Uterus (tissue), 4 donors: Measurements from ENCODE around the gene QDPR. TPM values are rescaled to one million over a fixed set of nuclear protein-coding genes. Genes with fewer than 3 reads are reported as not detected.
A peak's percentile ranks its signal among the peaks of the same experiment; 100 is the strongest.

Experiments used
- DNase-seq, 2 donors: peaks; one replicate each; pipeline ENCODE4 v3.0.0-alpha.2; 2019 to 2020
- H3K27ac ChIP-seq, 2 donors: fragments of 200-600 bp; sonication (generic); 1 replicate in 1 of 2; 2 replicates in 1 of 2; pipeline ENCODE4 v1.5.1; 2016 to 2018
- H3K27me3 ChIP-seq, 2 donors: fragments of 200-600 bp; sonication (generic); one replicate each; pipeline ENCODE4 v1.5.1; 2018 to 2019; ENCODE audit warnings: control low read depth in 1 of 2
- H3K36me3 ChIP-seq, 2 donors: fragments of 200-600 bp; sonication (generic); one replicate each; pipeline ENCODE4 v1.5.1; 2019; ENCODE audit warnings: control low read depth in 1 of 2
- H3K4me1 ChIP-seq, 2 donors: fragments of 200-600 bp; sonication (generic); one replicate each; pipeline ENCODE4 v1.5.1; 2018 to 2019; ENCODE audit warnings: control low read depth in 1 of 2
- H3K4me3 ChIP-seq, 2 donors: fragments of 200-600 bp; sonication (generic); 1 replicate in 1 of 2; 2 replicates in 1 of 2; pipeline ENCODE4 v1.5.1; 2018 to 2019; ENCODE audit warnings: mild to moderate bottlenecking in 1 of 2
- H3K9me3 ChIP-seq, 2 donors: fragments of 200-600 bp; sonication (generic); one replicate each; pipeline ENCODE4 v1.5.1; 2019; ENCODE audit warnings: control low read depth in 1 of 2
- CTCF ChIP-seq, 4 experiments: fragments of 200-600 bp in 2 of 4; fragments of 450-650 bp in 2 of 4; sonication (generic) in 2 of 4; IDR thresholded peaks; one replicate each; pipeline ENCODE4 v1.5.1; 2016 to 2019; ENCODE audit warnings: antibody characterized with exemption in 4 of 4, mild to moderate bottlenecking in 2 of 4, moderate library complexity in 1 of 4
- POLR2A ChIP-seq, 2 donors: fragments of 450-650 bp; IDR thresholded peaks; one replicate each; pipeline ENCODE4 v1.6.1; 2016; ENCODE audit warnings: antibody characterized with exemption in 2 of 2, mild to moderate bottlenecking in 1 of 2, moderate library complexity in 1 of 2
- intact Hi-C: fragments of 100-400 bp; cut with DNase I; formaldehyde crosslinking; loops from one replicate; pipeline ENCODE4 v1.15.1; 2023; ENCODE audit warnings: low total_unique reads
- total RNA-seq, 4 donors: library from RNA; depleted of rRNA in 3 of 4; stranded (reverse); fragments of >200 nt in 3 of 4; gene quantifications; one replicate each; pipeline versions ENCODE4 v1.1.0 to v1.2.4, GENCODE V29; 2014 to 2023
- donor health status: DM: yes; HTN: yes; CAD: no.

The QDPR gene
- total RNA-seq, 4 donors from 2014 or later = 2.3 to 48.5 (median 16.5) TPM

DNA sequence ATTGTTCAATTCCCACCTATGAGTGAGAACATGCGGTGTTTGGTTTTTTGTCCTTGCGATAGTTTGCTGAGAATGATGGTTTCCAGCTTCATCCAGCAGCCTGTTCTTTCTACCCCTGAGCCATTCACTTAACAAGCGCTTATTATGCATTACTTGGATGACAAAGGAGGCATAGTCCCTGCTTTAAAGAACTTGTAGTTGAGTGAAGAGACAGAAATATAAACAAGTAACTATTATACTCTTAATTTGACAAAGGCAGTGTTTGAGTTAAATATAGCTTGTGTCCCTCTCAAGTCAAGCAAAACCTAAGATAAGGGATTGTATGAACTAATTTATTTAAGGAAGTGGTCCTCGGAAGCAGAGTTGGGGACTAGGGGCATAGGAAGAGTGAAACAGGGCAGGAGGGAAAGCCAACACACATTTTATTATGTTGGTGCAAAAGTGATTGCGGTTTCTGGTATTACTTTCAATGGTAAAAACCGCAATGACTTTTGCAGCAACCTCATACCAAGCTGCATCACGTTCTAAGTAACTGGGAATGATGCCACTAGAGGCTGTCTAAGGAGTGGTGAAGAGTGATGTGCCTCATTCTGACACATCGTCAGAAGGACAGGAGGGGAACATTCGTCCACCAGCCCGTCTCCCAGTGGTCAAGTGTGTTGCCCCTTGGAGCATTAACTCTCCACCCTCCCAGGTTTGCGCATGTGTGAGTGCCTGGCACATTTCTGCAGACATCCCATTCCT lies 41.8 kb downstream of the QDPR start:
- no peak for DNase-seq
- no peak for TF ChIP-seq POLR2A (IDR thresholded peaks at IDR 0.05)
- TF ChIP-seq CTCF (IDR thresholded peaks at IDR 0.05) = no peak
- intact Hi-C loops = loop anchor here (10.0 kb wide), 1 partner anchor 115 kb away; no protein-coding TSS in a partner anchor

GRCh38 chr4:17468619-17469221 lies 43.2 kb downstream of the QDPR start:
- intact Hi-C loops = loop anchor here (10.0 kb wide), 1 partner anchor 114 kb away; no protein-coding TSS in a partner anchor
- TF ChIP-seq CTCF (IDR thresholded peaks at IDR 0.05) (peak in 3 of 4 experiments; percentile 31 to 66 (median 61)), POLR2A (IDR thresholded peaks at IDR 0.05) (no peak)
- DNase-seq = peak in 1 of 2 donors; percentile 47
- H3K36me3 ChIP-seq = no peaks in the 10 kb centered on the region
- no peaks in the 10 kb centered on the region for H3K27me3 ChIP-seq
- H3K4me1 ChIP-seq = no peaks in the 10 kb centered on the region
- H3K9me3 ChIP-seq = no peaks in the 10 kb centered on the region
- H3K27ac ChIP-seq = no peak overlapping the region
- H3K4me3 ChIP-seq = no peak overlapping the region

More for the DNA sequence above, 41.8 kb downstream of the QDPR start:
- Histone ChIP-seq H3K36me3 (no peaks in the 10 kb centered on the region), H3K4me3 (no peak overlapping the region), H3K27me3 (no peaks in the 10 kb centered on the region), H3K9me3 (no peaks in the 10 kb centered on the region), H3K27ac (no peak overlapping the region), H3K4me1 (no peaks in the 10 kb centered on the region)

- Histone ChIP-seq H3K9me3 (no peaks in the 10 kb centered on the region), H3K36me3 (no peaks in the 10 kb centered on the region), H3K4me1 (no peaks in the 10 kb centered on the region), H3K4me3 (no peak overlapping the region), H3K27me3 (no peaks in the 10 kb centered on the region), H3K27ac (no peak overlapping the region)
- no peak for DNase-seq
- TF ChIP-seq CTCF (IDR thresholded peaks at IDR 0.05) = no peak
- no peak for TF ChIP-seq POLR2A (IDR thresholded peaks at IDR 0.05)
- intact Hi-C loops = loop anchor here (10.0 kb wide), 1 partner anchor 109 kb away; no protein-coding TSS in a partner anchor
These were observed 48.3 kb downstream of the QDPR start for GRCh38 chr4:17463606-17464005.

GRCh38 chr4:17450269-17450804 lies 61.6 kb downstream of the QDPR start:
- intact Hi-C loops = no loop called here
- Histone ChIP-seq H3K9me3 (no peaks in the 10 kb centered on the region), H3K4me3 (no peak overlapping the region), H3K4me1 (no peaks in the 10 kb centered on the region), H3K27me3 (no peaks in the 10 kb centered on the region), H3K27ac (no peak overlapping the region), H3K36me3 (no peaks in the 10 kb centered on the region)
- DNase-seq = no peak
- TF ChIP-seq POLR2A (IDR thresholded peaks at IDR 0.05) (no peak), CTCF (IDR thresholded peaks at IDR 0.05) (no peak)

DNA sequence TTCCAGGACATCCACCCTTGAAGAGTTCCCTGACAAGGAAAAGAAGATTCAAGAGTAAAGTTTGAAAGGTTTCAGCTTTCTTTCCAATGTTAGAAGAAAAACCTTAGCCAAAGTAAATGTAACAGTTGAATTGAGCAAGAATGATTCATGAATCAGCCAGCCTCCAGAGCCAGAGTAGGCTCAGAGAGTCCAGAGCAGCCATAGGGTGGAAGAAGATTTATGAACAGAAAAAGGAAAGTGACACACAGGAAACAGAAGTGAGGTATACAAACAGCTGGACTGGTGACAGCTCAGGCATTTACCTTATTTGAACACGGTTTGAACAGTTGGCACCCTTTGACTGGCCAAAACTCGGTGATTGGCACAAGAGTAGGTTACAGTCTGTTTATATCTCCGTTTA lies 63.2 kb downstream of the QDPR start:
- H3K27me3 ChIP-seq = no peaks in the 10 kb centered on the region
- H3K4me3 ChIP-seq = no peak overlapping the region
- no peaks in the 10 kb centered on the region for H3K9me3 ChIP-seq
- no peaks in the 10 kb centered on the region for H3K4me1 ChIP-seq
- no peak overlapping the region for H3K27ac ChIP-seq
- intact Hi-C loops = no loop called here
- DNase-seq = no peak
- H3K36me3 ChIP-seq = no peaks in the 10 kb centered on the region
- TF ChIP-seq CTCF (IDR thresholded peaks at IDR 0.05) (no peak), POLR2A (IDR thresholded peaks at IDR 0.05) (no peak)
